HG03097 (cell line): Measurements from ENCODE around the gene NF1.
"Not testable (repeated sequence)": the region's sequence is repeated elsewhere in the genome, so short reads cannot be mapped to it uniquely, and the experiment has no call there.

ENCODE experiments used
- ATAC-seq: cut with Tn5 transposase; IDR thresholded peaks from one replicate; pipeline ENCODE4 v1.9.1; 2021; ENCODE audit not compliant: unreplicated experiment, low FRiP score

NF1 gene

DNA sequence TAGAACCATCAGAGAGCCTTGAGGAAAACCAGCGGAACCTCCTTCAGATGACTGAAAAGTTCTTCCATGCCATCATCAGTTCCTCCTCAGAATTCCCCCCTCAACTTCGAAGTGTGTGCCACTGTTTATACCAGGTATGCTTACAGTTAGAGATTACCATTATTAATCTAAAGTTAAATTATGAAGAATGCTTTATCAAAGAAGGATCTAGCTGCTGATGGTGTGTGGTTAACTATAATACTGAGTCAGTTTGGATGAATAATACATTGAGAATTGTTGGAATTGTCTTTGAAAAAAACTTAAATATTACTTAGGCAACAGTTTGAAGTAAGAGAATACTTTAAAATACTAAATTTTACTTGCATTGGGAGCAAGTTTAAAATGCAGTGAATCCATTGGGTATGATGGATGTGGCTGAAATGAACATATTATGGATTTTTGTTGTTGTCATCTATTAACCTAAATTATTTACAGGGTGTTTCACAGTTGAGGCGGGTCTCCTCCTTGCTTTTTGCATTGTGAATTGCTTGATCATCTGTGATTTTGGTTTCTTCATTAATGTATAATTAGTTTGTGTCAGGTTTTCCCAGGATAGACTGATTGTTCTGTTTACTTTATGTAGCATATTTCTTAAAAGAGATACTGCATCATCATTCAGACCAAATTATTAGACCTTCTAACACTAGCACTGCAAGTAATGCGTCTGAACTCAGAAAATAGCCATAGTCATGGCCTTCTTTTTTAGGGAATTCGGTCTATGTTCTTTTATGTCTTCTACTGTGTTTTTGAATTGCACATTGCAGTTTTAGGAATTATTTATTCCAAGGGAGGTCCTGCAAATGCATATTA, 154.4 kb downstream of the NF1 start:
- ATAC-seq = no peak

DNA sequence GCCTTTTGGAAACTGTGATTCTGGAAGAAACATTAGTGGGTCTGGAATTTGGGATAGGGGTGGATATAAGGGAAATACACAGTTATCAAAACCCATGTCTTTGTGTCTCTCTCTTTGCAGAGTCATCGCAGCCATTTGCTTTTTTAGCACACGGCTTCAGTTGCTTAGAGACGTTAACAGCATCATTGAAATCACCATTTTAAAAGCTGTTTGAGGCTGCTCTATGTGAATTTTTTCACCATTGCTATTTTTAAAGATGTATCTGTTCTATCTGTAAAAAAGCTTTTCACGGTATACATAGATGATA, 155.0 kb downstream of the NF1 start:
- no peak for ATAC-seq

DNA sequence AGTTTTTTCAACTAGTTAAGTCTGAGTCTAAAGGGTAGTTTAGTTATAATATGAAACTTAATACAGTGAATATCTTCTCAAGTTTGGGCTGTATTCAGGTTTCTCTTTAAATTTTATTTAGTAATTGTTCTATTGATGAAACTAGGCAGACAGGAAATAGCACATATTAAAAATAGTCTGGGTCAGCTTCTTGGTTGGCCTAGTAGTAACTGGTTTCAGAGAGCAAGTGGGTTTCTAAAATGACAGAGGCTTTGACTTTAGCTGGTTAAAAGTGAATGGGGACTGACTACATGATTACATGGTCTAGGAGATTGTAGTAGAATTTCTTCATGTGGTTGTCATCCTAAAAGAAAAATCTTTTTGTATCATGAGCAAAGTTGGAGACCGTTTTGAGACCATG, 155.5 kb downstream of the NF1 start:
- no peak for ATAC-seq

- ATAC-seq = no peak
These were observed 156.6 kb downstream of the NF1 start for GRCh38 chr17:31251105-31251969.

DNA sequence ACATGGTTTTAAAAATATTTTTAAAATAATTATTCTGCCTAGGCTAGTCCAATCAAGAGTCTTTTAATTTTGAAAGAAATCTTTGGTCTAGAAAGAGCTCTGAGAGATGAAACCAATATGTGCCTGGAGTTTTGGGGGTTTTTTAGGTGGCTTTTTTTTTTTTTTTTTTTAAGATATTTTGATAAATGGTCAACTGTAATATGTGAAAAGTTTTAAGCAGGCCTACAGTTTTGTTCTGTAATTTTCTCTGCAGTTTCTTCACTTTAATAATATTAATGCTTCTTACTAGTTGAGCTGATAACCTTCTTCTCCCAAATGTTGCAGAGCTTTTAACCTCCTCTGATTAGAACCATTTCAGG, 157.2 kb downstream of the NF1 start:
- no peak for ATAC-seq

DNA sequence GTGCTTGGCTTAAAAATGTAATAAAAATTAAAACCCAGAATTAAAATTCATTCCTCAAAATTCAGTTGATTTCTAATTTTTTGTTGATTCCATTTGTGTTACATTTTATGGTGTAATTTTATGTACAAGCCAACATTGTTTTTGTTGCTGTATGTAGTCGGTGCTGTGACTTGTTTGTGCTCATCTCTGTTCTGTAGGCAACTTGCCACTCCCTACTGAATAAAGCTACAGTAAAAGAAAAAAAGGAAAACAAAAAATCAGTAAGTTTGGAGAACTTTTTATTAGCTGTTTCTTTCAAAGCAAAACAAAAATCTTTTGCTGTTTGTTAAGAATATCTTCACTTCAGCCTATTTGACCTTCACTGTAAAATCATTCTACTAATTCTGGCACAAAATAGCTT, 158.0 kb downstream of the NF1 start:
- ATAC-seq = no peak

DNA sequence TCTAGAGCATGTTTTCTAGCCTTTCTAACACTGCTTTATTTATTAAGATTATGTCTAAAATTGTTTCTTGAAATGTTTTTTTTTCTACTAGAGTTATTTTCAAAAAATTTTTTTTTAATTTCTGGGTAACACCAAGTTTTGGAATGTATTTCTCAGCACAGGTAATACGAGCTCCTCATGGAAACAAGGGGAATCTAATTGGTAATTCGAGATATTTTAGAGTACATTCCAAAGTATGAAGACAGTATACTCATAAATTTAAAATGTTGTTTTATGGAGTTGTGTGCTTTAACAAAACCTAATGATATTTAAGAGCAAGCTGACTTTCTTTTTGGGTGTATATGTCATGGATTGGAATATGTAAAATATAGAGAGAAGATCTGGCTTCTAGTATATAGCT, 159.9 kb downstream of the NF1 start:
- no peak for ATAC-seq

DNA sequence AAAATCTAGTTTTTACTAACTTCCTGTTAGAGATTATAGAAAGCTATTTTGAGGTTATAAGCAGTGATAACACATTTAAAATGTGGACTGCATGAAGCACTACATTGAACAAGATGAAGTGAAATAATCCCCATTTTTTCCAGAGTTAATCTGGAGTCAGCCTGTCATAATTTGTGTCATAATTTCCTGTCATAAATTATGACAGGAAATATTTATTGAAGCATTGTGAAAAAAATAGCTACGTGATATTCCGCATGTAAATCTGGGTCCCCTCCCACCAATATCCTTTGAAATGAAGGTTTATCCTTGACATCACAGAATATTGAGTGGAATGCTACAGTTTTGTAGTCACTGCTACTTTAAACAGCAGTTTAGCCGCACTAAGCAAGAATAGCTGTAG, 162.2 kb downstream of the NF1 start:
- ATAC-seq = no peak

DNA sequence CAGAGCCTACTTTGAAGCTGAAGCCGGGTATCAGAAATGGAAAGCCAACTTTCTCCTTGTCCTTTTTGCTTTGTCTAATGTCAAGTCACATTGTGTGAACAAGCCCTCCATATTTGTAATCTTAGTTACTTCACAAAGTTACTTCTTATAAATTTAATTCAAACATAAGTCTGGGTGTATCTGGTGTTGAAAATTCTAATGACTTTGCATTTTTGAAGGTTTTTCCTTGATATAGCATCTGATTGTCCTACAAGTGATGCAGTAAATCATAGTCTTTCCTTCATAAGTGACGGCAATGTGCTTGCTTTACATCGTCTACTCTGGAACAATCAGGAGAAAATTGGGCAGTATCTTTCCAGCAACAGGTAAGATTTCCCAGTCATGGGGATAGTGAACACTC, 165.4 kb downstream of the NF1 start:
- ATAC-seq = no peak

GRCh38 chr17:31261601-31262000, 166.8 kb downstream of the NF1 start:
- no peak for ATAC-seq

- not testable (repeated sequence) for ATAC-seq
These were observed 168.1 kb downstream of the NF1 start for GRCh38 chr17:31262923-31263322.

GRCh38 chr17:31266042-31266441, 171.3 kb downstream of the NF1 start:
- no peak for ATAC-seq

DNA sequence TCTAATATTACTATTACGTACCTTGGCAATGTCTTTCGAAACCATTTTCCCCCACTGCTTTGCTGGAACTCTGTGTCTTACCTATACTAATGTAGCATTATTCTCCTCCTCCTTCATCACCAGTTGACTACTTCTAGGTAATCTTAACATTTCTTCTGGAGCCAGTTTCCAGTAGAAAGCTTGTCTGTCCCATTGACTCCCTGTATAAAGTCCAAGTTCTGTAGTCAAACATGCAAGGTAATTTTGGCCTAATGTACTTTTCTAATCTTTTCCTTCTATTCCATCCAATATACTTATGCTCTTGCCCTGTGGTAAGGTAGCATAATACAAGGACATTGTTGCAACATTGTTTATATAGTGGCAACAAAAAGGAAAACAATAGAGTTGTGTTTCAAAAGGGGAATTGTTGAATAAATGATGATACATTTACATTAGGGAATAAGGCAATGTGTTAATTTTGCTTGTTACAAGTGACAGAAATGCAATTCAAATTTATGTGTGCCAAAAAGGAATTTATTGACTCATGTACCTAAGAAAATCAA, 174.3 kb downstream of the NF1 start:
- no peak for ATAC-seq

GRCh38 chr17:31269578-31269983, 174.8 kb downstream of the NF1 start:
- ATAC-seq = no peak

DNA sequence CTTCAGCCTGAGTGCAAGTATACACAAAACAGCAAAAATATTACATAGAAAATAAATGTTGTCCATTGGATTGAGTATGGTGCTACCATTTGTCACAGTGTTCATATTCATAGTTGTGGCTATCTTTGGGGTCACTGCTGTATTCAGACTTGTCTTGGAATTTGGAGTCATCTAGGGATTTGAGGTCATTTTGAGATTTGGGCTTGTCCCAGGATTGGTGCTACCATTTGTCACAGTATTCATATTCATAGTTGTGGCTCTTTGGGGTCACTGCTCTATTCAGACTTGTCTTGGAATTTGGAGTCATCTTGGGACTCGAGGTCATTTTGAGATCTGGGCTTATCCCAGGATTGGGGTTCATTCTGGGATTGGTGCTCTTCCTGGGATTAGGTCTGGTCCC, 177.5 kb downstream of the NF1 start:
- no peak for ATAC-seq

DNA sequence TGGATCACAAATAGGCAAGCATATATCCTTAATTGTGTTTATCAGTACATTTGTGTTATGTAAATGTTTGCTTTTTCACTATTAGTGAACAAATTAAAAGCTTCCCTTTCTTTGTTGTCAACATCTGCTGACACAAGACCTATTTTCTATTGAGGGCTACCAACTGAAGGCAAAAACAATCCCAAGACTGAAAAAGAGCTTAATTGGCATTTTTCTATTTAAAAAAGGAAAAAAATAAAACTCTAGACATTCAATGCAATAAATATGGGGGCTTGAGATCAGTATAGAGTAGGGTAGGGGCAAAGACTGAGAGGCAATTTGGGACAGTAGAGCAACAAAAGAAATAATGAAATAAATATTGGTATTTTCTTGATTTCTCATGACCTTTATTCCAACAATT, 178.0 kb downstream of the NF1 start:
- no peak for ATAC-seq

DNA sequence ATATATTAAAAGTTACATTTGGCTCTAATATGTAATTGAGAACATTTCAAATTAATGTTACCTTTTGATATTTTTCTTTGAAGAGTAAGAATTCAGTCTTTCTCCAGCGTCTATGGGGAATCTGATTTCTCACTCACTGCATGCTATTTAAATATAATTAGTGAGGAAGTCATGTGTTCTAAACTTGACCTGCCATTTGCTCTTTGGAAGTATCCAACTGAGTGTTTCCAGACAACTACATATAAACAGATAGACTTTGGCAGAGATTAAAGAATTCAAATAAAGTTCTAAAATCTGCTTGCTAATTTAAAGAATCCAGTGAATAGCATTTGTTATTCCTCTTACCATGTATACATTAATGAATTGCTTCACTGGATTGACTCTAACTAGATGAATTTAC, 178.7 kb downstream of the NF1 start:
- no peak for ATAC-seq

GRCh38 chr17:31274252-31274651, 179.5 kb downstream of the NF1 start:
- no peak for ATAC-seq

GRCh38 chr17:31275116-31275515, 180.3 kb downstream of the NF1 start:
- ATAC-seq = no peak

GRCh38 chr17:31279401-31279800, 184.6 kb downstream of the NF1 start:
- ATAC-seq = no peak

DNA sequence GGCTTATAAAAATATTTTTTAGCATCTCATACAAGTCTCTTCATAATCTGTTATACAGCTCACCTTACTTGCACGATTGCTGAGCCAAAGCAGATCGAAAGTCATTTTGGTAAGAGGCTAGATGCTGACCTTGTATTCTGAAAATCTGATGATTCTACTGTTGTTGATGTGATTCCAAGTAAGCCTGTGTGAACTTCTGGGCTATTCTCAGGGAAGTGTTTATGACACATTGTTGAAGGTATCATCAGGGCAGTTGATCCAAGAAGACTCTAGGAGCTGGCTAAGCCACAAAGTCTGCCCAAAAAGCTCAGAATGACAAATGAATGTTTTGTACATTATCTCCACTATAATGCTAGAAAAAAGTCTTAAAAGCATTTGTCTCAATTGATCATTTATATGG, 186.3 kb downstream of the NF1 start:
- no peak for ATAC-seq

DNA sequence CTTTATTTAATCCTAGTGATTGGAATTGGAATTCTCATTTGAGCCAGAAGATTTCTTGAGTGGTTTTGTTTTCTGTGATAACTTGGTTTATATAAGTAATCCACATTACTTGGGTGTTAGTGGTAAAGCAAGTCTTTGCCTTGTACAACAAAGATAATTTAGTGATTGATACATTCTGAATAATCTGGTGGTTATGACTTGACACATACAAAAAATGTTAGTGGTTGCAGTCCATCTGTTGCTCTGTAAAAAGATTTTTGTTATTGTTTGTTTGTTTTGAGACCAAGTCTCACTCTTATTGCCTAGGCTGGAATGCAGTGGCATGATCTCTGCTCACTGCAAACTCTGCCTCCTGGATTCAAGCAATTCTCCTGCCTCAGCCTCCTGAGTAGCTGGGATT, 189.1 kb downstream of the NF1 start:
- ATAC-seq = no peak
